ENCODE data around the gene CDH23.

The CDH23 gene

GRCh38 chr10:71419750-71420149, 23.0 kb downstream of the CDH23 start:
- CTCF ChIA-PET, result interaction anchor here (0.6 kb wide), 1 partner anchor 16 kb away, joined by 3 read pairs; no protein-coding TSS in a partner anchor
- TF ChIP-seq CTCF (conservative IDR thresholded peaks at IDR 0.05; ENCODE audit: low read depth), result no peak
- H3K27ac ChIP-seq, result no peak overlapping the region
- POLR2A ChIA-PET (ENCODE audit: low non-redundant PET), result no interaction called here
- DNase-seq (ENCODE audit: low spot score), result no peak

GRCh38 chr10:71421075-71421434, 24.3 kb downstream of the CDH23 start:
- CTCF ChIA-PET, result interaction anchor here (1.2 kb wide), 1 partner anchor 11 kb away, joined by 3 read pairs; no protein-coding TSS in a partner anchor
- no peak overlapping the region for H3K27ac ChIP-seq
- no peak for TF ChIP-seq CTCF (conservative IDR thresholded peaks at IDR 0.05; ENCODE audit: low read depth)
- DNase-seq (ENCODE audit: low spot score), result no peak
- POLR2A ChIA-PET (ENCODE audit: low non-redundant PET), result no interaction called here

- no peak for DNase-seq (ENCODE audit: low spot score)
- H3K27ac ChIP-seq, result no peak overlapping the region
- CTCF ChIA-PET, result no interaction called here
- TF ChIP-seq CTCF (conservative IDR thresholded peaks at IDR 0.05; ENCODE audit: low read depth), result no peak
- POLR2A ChIA-PET (ENCODE audit: low non-redundant PET), result no interaction called here
Observed at GRCh38 chr10:71423250-71423649, 26.5 kb downstream of the CDH23 start.

GRCh38 chr10:71423901-71424300, 27.2 kb downstream of the CDH23 start:
- no peak for DNase-seq (ENCODE audit: low spot score)
- no peak overlapping the region for H3K27ac ChIP-seq
- TF ChIP-seq CTCF (conservative IDR thresholded peaks at IDR 0.05; ENCODE audit: low read depth), result no peak
- ChIA-PET CTCF (no interaction called here), POLR2A (ENCODE audit: low non-redundant PET) (no interaction called here)

GRCh38 chr10:71424496-71425194, 27.9 kb downstream of the CDH23 start:
- ChIA-PET POLR2A (ENCODE audit: low non-redundant PET) (no interaction called here), CTCF (interaction anchor here (0.6 to 0.8 kb wide), 2 partner anchors 18 to 34 kb away, joined by 3 read pairs; no protein-coding TSS in a partner anchor)
- no peak overlapping the region for H3K27ac ChIP-seq
- no peak for DNase-seq (ENCODE audit: low spot score)
- no peak for TF ChIP-seq CTCF (conservative IDR thresholded peaks at IDR 0.05; ENCODE audit: low read depth)

GRCh38 chr10:71426058-71426605, 29.4 kb downstream of the CDH23 start:
- no peak for DNase-seq (ENCODE audit: low spot score)
- ChIA-PET CTCF (interaction anchor here (0.6 kb wide), 2 partner anchors 172 to 832 kb away, joined by 3 read pairs; no protein-coding TSS in a partner anchor), POLR2A (ENCODE audit: low non-redundant PET) (no interaction called here)
- no peak overlapping the region for H3K27ac ChIP-seq
- no peak for TF ChIP-seq CTCF (conservative IDR thresholded peaks at IDR 0.05; ENCODE audit: low read depth)

Data from RWPE1 (cell line).